GM12874 (cell line): Measurements from ENCODE around the gene SLFNL1.

Experiments
- CTCF ChIP-seq: IDR thresholded peaks from 2 replicates; pipeline ENCODE4 v1.5.1; 2011; ENCODE audit warnings: low read depth, mild to moderate bottlenecking, control low read depth, low read length, moderate library complexity; ENCODE audit not compliant: insufficient read depth

Gene SLFNL1

GRCh38 chr1:40985875-40986274 lies 35.6 kb downstream of the SLFNL1 start:
- TF ChIP-seq CTCF: no peak

GRCh38 chr1:40985161-40985560 lies 36.4 kb downstream of the SLFNL1 start:
- no peak for TF ChIP-seq CTCF

- TF ChIP-seq CTCF: no peak
These were observed 37.0 kb downstream of the SLFNL1 start for GRCh38 chr1:40984531-40984930.

GRCh38 chr1:40984066-40984465 lies 37.5 kb downstream of the SLFNL1 start:
- TF ChIP-seq CTCF: no peak

- no peak for TF ChIP-seq CTCF
These were observed 38.2 kb downstream of the SLFNL1 start for GRCh38 chr1:40983286-40983685.

GRCh38 chr1:40982721-40983120 lies 38.8 kb downstream of the SLFNL1 start:
- no peak for TF ChIP-seq CTCF

- TF ChIP-seq CTCF: no peak
These were observed 39.7 kb downstream of the SLFNL1 start for GRCh38 chr1:40981691-40982448.
